ENCODE data around the gene SLX4IP. TPM values are rescaled to one million over a fixed set of nuclear protein-coding genes. Genes with fewer than 3 reads are reported as not detected.
A peak's percentile ranks its signal among the peaks of the same experiment; 100 is the strongest.

SLX4IP gene
- total and polyA plus RNA-seq, 2 of the 13 experiments (the other 11 are each of a cell fraction or from before 2014, with no cell fraction given), result 3.6 to 7.3 TPM

DNA sequence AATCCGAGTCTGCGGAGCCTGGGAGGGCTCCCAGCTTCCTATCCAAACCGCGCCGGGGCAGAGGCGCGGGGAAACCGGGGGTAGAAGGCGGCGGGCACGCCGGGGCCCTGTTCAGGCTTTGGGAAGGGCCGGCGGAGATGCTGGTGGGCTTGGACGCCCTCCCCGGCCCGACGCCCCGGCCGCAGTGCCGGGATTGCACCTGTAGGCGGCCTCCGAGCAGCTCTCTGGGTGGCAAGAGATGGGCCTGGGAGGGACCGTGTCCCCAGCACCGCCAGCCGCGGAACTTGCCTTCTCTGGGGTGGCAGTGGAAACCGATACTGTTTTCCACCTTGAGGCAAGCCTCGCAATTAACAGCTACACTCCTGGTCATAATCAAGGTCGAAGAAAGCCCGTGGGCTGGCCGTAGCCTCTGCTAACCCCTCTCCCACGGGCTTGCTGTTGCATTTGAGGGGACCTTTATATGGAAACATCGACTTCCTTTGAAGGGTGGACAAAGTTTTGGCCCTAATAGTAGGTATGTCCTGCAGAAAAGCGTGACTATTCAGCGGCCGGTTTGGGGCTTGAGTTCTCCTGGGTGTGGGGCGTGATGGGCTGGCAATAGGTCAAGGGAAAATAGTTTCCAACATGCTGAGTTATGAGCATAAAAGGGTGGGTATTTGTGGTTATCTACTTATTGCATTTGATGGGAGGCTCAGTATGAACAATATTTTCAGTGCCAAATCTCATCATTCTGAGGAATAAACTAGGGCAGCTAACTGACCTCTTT is 239.8 kb downstream of the SLX4IP start (continued):
- TF ChIP-seq, protein P1, sequence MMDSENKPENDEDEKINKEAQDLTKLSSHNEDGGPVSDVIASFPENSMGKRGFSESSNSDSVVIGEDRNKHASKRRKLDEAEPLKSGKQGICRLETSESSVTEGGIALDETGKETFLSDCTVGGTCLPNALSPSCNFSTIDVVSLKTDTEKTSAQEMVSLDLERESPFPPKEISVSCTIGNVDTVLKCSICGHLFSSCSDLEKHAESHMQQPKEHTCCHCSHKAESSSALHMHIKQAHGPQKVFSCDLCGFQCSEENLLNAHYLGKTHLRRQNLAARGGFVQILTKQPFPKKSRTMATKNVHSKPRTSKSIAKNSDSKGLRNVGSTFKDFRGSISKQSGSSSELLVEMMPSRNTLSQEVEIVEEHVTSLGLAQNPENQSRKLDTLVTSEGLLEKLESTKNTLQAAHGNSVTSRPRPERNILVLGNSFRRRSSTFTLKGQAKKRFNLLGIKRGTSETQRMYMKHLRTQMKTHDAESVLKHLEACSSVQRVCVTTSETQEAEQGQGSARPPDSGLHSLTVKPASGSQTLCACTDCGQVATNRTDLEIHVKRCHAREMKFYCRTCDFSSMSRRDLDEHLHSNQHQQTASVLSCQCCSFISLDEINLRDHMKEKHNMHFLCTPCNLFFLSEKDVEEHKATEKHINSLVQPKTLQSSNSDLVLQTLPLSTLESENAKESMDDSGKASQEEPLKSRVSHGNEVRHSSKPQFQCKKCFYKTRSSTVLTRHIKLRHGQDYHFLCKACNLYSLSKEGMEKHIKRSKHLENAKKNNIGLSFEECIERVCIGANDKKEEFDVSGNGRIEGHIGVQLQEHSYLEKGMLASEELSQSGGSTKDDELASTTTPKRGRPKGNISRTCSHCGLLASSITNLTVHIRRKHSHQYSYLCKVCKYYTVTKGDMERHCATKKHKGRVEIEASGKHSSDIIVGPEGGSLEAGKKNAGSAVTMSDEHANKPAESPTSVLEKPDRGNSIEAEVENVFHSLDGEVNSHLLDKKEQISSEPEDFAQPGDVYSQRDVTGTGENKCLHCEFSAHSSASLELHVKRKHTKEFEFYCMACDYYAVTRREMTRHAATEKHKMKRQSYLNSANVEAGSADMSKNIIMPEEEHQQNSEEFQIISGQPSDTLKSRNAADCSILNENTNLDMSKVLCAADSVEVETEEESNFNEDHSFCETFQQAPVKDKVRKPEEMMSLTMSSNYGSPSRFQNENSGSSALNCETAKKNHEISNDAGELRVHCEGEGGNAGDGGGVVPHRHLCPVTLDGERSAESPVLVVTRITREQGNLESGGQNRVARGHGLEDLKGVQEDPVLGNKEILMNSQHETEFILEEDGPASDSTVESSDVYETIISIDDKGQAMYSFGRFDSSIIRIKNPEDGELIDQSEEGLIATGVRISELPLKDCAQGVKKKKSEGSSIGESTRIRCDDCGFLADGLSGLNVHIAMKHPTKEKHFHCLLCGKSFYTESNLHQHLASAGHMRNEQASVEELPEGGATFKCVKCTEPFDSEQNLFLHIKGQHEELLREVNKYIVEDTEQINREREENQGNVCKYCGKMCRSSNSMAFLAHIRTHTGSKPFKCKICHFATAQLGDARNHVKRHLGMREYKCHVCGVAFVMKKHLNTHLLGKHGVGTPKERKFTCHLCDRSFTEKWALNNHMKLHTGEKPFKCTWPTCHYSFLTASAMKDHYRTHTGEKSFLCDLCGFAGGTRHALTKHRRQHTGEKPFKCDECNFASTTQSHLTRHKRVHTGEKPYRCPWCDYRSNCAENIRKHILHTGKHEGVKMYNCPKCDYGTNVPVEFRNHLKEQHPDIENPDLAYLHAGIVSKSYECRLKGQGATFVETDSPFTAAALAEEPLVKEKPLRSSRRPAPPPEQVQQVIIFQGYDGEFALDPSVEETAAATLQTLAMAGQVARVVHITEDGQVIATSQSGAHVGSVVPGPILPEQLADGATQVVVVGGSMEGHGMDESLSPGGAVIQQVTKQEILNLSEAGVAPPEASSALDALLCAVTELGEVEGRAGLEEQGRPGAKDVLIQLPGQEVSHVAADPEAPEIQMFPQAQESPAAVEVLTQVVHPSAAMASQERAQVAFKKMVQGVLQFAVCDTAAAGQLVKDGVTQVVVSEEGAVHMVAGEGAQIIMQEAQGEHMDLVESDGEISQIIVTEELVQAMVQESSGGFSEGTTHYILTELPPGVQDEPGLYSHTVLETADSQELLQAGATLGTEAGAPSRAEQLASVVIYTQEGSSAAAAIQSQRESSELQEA (CRISPR knock-in tag; IDR thresholded peaks at IDR 0.05; ENCODE audit: not compliant biosample characterization), result peak; percentile 35
- TF ChIP-seq, protein P2, sequence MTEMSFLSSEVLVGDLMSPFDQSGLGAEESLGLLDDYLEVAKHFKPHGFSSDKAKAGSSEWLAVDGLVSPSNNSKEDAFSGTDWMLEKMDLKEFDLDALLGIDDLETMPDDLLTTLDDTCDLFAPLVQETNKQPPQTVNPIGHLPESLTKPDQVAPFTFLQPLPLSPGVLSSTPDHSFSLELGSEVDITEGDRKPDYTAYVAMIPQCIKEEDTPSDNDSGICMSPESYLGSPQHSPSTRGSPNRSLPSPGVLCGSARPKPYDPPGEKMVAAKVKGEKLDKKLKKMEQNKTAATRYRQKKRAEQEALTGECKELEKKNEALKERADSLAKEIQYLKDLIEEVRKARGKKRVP (CRISPR knock-in tag; IDR thresholded peaks at IDR 0.05), result peak in 1 of 2 experiments; percentile 32; a peak in 1 of 4 replicates
- TF ChIP-seq, protein P3, sequence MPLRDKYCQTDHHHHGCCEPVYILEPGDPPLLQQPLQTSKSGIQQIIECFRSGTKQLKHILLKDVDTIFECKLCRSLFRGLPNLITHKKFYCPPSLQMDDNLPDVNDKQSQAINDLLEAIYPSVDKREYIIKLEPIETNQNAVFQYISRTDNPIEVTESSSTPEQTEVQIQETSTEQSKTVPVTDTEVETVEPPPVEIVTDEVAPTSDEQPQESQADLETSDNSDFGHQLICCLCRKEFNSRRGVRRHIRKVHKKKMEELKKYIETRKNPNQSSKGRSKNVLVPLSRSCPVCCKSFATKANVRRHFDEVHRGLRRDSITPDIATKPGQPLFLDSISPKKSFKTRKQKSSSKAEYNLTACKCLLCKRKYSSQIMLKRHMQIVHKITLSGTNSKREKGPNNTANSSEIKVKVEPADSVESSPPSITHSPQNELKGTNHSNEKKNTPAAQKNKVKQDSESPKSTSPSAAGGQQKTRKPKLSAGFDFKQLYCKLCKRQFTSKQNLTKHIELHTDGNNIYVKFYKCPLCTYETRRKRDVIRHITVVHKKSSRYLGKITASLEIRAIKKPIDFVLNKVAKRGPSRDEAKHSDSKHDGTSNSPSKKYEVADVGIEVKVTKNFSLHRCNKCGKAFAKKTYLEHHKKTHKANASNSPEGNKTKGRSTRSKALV (CRISPR knock-in tag; IDR thresholded peaks at IDR 0.05), result no peak
- no peak for TF ChIP-seq JUNB (CRISPR knock-in tag; IDR thresholded peaks at IDR 0.05; ENCODE audit: borderline replicate concordance)
- no peak for TF ChIP-seq ZNF3 (CRISPR knock-in tag; IDR thresholded peaks at IDR 0.05)
- TF ChIP-seq ISL2 (CRISPR knock-in tag; IDR thresholded peaks at IDR 0.05), result no peak
- TF ChIP-seq, protein P4, sequence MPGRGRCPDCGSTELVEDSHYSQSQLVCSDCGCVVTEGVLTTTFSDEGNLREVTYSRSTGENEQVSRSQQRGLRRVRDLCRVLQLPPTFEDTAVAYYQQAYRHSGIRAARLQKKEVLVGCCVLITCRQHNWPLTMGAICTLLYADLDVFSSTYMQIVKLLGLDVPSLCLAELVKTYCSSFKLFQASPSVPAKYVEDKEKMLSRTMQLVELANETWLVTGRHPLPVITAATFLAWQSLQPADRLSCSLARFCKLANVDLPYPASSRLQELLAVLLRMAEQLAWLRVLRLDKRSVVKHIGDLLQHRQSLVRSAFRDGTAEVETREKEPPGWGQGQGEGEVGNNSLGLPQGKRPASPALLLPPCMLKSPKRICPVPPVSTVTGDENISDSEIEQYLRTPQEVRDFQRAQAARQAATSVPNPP (CRISPR knock-in tag; IDR thresholded peaks at IDR 0.05), result no peak; the same call in 1 of the 2 replicates
- TF ChIP-seq RAD21 (CRISPR knock-in tag; IDR thresholded peaks at IDR 0.05), result peak; percentile 99
- TF ChIP-seq GABPA (IDR thresholded peaks at IDR 0.05; ENCODE audit: low read depth, low read length), result no peak
- TF ChIP-seq GABPA (CRISPR knock-in tag; IDR thresholded peaks at IDR 0.05; ENCODE audit: low read depth), result no peak
- no peak for TF ChIP-seq NFE2 (CRISPR knock-in tag; IDR thresholded peaks at IDR 0.05)
- TF ChIP-seq, protein P5, sequence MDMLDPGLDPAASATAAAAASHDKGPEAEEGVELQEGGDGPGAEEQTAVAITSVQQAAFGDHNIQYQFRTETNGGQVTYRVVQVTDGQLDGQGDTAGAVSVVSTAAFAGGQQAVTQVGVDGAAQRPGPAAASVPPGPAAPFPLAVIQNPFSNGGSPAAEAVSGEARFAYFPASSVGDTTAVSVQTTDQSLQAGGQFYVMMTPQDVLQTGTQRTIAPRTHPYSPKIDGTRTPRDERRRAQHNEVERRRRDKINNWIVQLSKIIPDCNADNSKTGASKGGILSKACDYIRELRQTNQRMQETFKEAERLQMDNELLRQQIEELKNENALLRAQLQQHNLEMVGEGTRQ (IDR thresholded peaks at IDR 0.05; ENCODE audit: low read depth, low read length), result no peak
- TF ChIP-seq, protein P5 (CRISPR knock-in tag; IDR thresholded peaks at IDR 0.05; ENCODE audit: borderline replicate concordance), result no peak
- no peak for TF ChIP-seq ZNF703 (CRISPR knock-in tag; IDR thresholded peaks at IDR 0.05; ENCODE audit: borderline replicate concordance)
